Skeletal muscle tissue (tissue), 4 donors: Measurements from ENCODE around the gene ABI3BP. TPM values are rescaled to one million over a fixed set of nuclear protein-coding genes. Genes with fewer than 3 reads are reported as not detected.
"Not testable (repeated sequence)": the region's sequence is repeated elsewhere in the genome, so short reads cannot be mapped to it uniquely, and the experiment has no call there.

Experiments
- H3K27ac ChIP-seq: one replicate; pipeline ENCODE4 v1.7.0; 2013; ENCODE audit warnings: mild to moderate bottlenecking, low read depth, low read length, inconsistent platforms
- H3K27me3 ChIP-seq, 3 donors: one replicate each; pipeline ENCODE4 v1.7.0; 2013; ENCODE audit warnings: low read length in 3 of 3; ENCODE audit not compliant: control insufficient read depth in 3 of 3, insufficient read depth in 3 of 3
- H3K36me3 ChIP-seq, 3 donors: one replicate each; pipeline ENCODE4 v1.7.0; 2013; ENCODE audit warnings: low read length in 3 of 3; ENCODE audit not compliant: control insufficient read depth in 3 of 3, insufficient read depth in 3 of 3
- H3K4me1 ChIP-seq, 3 donors: one replicate each; pipeline ENCODE4 v1.7.0; 2013; ENCODE audit warnings: low read length in 3 of 3, mild to moderate bottlenecking in 3 of 3; ENCODE audit not compliant: control insufficient read depth in 3 of 3, insufficient read depth in 3 of 3
- H3K4me3 ChIP-seq, 3 donors: one replicate each; pipeline ENCODE4 v1.7.0; 2013; ENCODE audit warnings: low read length in 3 of 3
- H3K9ac ChIP-seq, 3 donors: one replicate each; pipeline ENCODE4 v1.7.0; 2013; ENCODE audit warnings: low read length in 3 of 3, mild to moderate bottlenecking in 3 of 3, moderate library complexity in 2 of 3, low read depth in 1 of 3
- H3K9me3 ChIP-seq, 3 donors: one replicate each; pipeline ENCODE4 v1.7.0; 2013; ENCODE audit warnings: low read length in 3 of 3; ENCODE audit not compliant: control insufficient read depth in 3 of 3
- total RNA-seq: library from RNA; depleted of rRNA; stranded (reverse); fragments of >200 nt; gene quantifications from one replicate; pipeline ENCODE4 v1.2.3, GENCODE V29; 2014
- donor health status: Osteomylitis.

Gene ABI3BP
- total RNA-seq, 1 donor from 2014 or later: 63.2 TPM

DNA sequence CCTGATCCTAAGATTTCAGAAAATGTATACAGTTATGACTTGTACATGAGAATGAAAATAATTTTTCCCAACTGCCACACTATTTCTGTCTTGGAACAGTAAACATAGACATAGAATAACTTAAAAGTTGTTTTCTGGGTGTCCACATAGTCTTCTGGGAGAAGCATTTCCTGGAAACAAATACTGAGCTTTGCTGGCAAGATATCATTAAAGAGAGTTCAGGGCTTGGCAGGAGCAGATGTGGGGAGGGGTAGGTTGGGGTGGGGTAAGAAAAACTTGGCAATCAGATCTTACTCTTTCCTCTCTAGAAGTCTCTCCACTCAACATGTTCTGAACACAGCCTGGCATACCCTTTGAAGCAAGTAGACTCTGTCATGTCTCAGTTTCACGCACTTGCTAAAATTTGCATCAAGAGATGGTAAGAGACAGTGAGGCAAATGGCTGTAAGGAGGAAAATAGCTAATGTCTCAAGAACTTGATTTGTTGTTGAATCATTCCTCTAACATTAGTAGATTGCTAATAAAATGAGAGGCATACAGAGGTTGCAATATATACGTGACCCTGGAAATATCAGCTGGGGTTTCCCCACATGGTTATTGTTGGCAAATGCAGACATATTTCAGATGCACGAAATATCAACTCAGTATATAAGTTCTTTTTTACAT is 27.3 kb upstream of the ABI3BP start:
- Histone ChIP-seq H3K4me3 (no peak overlapping the region), H3K9me3 (no peaks in the 10 kb centered on the region), H3K9ac (no peak overlapping the region), H3K27me3 (no peaks in the 10 kb centered on the region), H3K27ac (no peak overlapping the region), H3K4me1 (no peaks in the 10 kb centered on the region), H3K36me3 (no peaks in the 10 kb centered on the region)

DNA sequence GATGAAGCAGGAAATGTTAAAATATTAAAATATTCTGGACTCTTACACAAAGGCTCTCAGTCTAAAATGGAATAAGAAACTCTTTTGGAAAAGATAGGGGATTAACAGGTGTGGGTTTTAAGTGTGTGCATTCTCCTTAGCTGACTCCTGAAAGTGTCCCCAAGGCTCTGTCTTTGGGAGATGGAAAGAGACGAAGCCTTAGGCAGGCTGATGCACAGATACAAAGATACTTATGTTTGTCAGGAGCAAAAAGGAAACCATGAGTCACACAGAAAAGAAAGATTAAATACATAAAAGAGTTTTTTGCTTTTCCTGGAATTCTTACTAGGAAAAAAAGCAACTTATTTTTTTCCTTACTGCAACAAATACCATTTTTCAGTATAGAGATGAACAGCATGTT is 23.8 kb upstream of the ABI3BP start:
- H3K27ac ChIP-seq: no peak overlapping the region
- H3K9ac ChIP-seq: no peak overlapping the region

DNA sequence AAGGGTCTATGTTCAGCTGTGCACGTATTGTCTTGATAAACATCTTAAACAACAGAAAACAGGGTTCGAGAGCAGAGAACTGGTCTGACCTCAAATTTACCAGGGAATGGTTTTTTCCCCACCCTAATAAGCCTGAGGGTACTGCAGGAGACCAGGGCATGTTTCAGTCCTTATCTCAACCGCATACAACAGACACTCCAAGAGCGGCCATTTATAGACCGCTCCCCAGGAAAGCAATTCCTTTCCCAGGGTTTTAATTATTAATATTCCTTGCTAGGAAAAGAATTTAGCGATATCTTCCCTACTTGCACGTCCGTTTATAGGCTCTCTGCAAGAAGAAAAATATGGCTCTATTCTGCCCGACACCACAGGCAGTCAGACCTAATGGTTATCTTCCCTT is 19.1 kb upstream of the ABI3BP start:
- not testable (repeated sequence) for H3K9ac ChIP-seq, H3K4me3 ChIP-seq

More for the DNA sequence above, 23.8 kb upstream of the ABI3BP start:
- Histone ChIP-seq H3K36me3 (no peaks in the 10 kb centered on the region), H3K9me3 (no peaks in the 10 kb centered on the region), H3K27me3 (no peaks in the 10 kb centered on the region), H3K4me3 (no peak overlapping the region), H3K4me1 (no peaks in the 10 kb centered on the region)

DNA sequence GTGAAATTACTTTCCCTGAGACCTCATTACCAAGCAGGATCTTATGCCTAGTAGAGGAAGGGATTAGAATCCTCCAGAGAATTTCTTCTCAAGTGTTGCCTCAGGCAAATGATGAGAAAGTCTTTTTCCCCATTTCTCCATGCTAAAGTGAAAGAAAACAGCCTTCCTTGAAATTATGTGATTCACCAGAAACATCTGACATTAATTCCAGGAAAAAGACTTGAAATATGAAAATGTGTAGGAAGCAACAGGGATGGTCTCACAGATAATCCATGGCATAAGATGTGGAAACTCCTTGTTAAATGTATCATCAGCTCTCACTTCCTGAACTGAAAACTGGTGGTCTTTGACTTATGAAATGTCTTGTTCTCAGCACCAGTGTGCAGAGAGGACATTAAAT is 17.9 kb upstream of the ABI3BP start:
- no peak overlapping the region for H3K27ac ChIP-seq
- no peaks in the 10 kb centered on the region for H3K27me3 ChIP-seq
- H3K4me1 ChIP-seq: no peaks in the 10 kb centered on the region
- no peak overlapping the region for H3K9ac ChIP-seq
- H3K36me3 ChIP-seq: no peaks in the 10 kb centered on the region
- H3K4me3 ChIP-seq: no peak overlapping the region
- H3K9me3 ChIP-seq: peaks cover 0 to 3% (median 0%) of the 10 kb centered on the region in 3 donors

More for the DNA sequence above, 19.1 kb upstream of the ABI3BP start:
- not testable (repeated sequence) for H3K27ac ChIP-seq, H3K27me3 ChIP-seq, H3K9me3 ChIP-seq, H3K36me3 ChIP-seq, H3K4me1 ChIP-seq

DNA sequence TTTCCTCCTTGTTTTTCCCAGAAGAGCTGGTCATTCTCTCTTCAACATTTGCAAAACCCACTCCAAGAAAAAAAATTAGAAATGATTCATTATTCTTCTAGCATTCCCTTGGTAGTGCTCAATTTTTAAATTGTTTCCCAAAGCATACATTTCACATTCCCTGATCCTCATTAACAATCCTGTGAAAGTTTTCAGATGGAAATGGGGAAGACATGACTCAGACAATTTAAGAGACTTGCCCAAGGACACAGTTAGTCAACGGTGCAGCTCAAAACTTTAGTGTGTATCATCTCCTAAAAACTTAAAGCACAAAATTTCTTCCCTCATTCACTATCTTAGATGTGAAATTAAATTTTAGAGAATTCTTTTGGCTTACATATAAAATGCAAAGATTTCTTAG is 17.1 kb upstream of the ABI3BP start:
- Histone ChIP-seq H3K27ac (no peak overlapping the region), H3K9me3 (peaks cover 0 to 3% (median 0%) of the 10 kb centered on the region in 3 donors), H3K27me3 (no peaks in the 10 kb centered on the region), H3K4me1 (no peaks in the 10 kb centered on the region), H3K4me3 (no peak overlapping the region), H3K9ac (no peak overlapping the region), H3K36me3 (no peaks in the 10 kb centered on the region)

DNA sequence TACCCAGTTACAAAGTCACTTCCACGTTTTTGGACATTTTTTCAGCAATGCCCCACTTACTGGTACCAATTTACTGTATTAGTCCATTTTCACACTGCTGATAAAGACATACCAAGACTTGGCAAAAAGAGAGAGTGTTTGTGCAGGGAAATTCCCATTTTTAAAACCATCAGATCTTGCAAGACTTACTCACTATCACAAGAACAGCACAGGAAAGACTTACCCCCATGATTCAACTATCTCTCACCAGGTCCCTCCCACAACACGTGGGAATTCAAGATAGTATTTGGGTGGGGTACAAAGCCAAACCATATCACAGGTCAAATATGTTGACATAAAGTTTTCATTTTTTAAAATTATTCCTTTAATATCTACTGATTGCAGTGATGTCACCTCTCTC is 16.2 kb upstream of the ABI3BP start:
- Histone ChIP-seq H3K9ac (no peak overlapping the region), H3K27ac (no peak overlapping the region), H3K4me3 (no peak overlapping the region), H3K27me3 (no peaks in the 10 kb centered on the region), H3K4me1 (no peaks in the 10 kb centered on the region), H3K36me3 (no peaks in the 10 kb centered on the region), H3K9me3 (peaks cover 0 to 3% (median 0%) of the 10 kb centered on the region in 3 donors)

DNA sequence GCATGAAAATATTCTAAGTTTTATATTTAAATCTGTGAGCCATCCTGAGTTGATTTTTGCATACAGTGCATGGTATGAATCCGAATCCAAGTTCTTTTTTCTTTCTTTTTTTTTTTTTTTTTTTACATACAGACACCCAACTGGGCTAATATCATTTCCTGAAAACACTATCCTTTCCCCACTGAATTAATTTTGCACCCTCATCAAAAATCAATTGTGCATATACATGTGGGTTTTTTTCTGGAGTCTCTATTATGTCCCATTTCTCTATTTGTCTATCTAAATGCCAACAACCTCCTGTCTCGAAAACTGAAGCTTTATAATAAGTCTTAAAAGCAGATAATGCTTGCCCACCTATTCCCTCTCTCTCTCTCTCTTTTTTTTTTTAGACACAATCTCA is 5.9 kb upstream of the ABI3BP start:
- Histone ChIP-seq H3K4me3 (no peak overlapping the region), H3K27ac (no peak overlapping the region), H3K27me3 (no peaks in the 10 kb centered on the region), H3K9me3 (no peaks in the 10 kb centered on the region), H3K4me1 (no peaks in the 10 kb centered on the region), H3K36me3 (no peaks in the 10 kb centered on the region), H3K9ac (no peak overlapping the region)

DNA sequence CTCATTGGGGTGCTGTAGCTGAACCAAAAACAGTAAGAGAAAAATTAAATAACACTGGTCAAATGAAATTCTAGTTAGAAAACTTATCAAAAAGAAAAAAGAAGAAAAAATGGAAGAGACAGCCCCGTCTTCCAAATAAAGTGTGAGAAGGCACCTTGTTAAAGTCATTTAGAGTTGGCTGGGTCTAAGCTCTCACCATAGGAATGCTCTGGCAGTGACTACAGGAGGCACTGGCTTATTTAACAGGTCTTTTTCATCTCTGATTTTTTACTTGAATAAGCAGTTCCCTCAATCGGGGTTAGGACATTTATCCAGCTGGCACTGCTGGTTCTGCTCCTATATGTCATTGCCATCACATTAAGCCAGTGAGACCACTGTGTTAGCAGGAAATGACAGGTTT is 1.6 kb upstream of the ABI3BP start:
- H3K27ac ChIP-seq: no peak overlapping the region
- no peak overlapping the region for H3K9ac ChIP-seq
- no peaks in the 10 kb centered on the region for H3K9me3 ChIP-seq
- peaks cover 0 to 4% (median 0%) of the 10 kb centered on the region in 3 donors for H3K4me1 ChIP-seq
- peaks cover 0 to 2% (median 0%) of the 10 kb centered on the region in 3 donors for H3K27me3 ChIP-seq
- H3K4me3 ChIP-seq: no peak overlapping the region
- H3K36me3 ChIP-seq: no peaks in the 10 kb centered on the region

DNA sequence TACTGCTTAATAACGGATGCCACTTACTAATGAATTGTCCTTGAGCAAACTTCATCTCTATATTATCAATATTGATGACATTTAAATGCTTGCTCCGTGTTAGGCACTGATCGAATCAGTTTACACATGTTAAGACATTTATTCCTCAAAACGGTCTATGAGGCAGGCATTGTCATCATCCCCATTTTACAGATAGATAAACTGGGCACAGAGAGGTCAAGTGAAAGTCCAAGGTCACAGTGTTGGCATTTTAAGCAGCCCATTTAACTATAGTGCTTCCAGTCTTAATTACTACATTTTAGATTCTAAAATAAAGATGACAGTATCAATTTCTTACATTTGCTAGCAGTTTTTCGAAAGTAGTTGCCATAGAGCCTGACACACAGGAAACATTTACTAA is 966 bp upstream of the ABI3BP start:
- Histone ChIP-seq H3K27ac (no peak overlapping the region), H3K36me3 (no peaks in the 10 kb centered on the region), H3K4me3 (no peak overlapping the region), H3K9me3 (no peaks in the 10 kb centered on the region), H3K4me1 (peaks cover 0 to 4% (median 0%) of the 10 kb centered on the region in 3 donors), H3K27me3 (peaks cover 0 to 2% (median 0%) of the 10 kb centered on the region in 3 donors), H3K9ac (no peak overlapping the region)

DNA sequence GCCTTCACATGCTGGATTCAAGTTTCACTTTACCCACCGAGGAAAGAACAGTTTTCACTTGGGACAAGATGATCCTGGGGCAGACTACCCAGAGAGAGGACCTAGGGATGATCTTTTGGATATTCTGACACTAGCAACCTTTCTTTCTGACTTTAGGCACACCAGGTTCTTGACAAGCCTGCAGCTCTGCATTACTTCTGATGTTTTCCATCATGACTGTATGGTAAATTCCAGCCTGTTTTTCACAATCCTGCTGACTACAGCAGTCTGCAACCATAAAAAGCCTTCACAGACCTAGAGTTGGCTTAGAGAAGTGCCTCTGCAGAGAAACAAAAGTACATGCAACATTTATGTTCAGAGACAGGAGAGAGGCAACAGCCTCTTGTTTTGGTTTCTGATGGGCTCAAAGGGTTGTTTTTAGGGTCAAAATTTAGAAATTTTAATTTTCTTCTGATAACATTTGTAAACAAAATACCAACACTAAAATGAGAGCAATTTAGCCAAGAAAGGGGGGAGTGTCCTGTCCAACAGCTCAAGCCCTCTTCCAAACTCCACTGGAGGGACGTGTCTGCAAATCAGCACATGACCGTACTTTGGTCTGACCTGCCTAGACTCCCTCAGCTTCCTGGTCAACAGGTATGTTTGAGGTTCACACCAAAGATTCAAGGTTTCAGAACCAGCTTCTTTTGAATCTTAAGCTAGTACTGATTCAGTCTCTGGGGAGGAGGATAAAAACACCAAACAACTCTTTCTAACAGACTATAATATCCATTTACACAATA is 799 bp downstream of the ABI3BP start:
- Histone ChIP-seq H3K27ac (peak overlapping the region; percentile 5), H3K27me3 (peaks cover 0 to 2% (median 0%) of the 10 kb centered on the region in 3 donors), H3K36me3 (no peaks in the 10 kb centered on the region), H3K4me1 (peaks cover 0 to 4% (median 0%) of the 10 kb centered on the region in 3 donors), H3K9ac (peak overlapping the region; percentile 33 to 54 (median 52)), H3K9me3 (no peaks in the 10 kb centered on the region), H3K4me3 (peak overlapping the region; percentile 33 to 61 (median 41))
